SU-DHL-6 (cell line): ENCODE measurements around the gene XPO5.

Experiments
- EZH2phosphoT487 ChIP-seq: fragments of 200-600 bp; sonication (generic), shearing (Covaris generic); conservative IDR thresholded peaks from 2 replicates; pipeline ENCODE4 v1.6.1; 2018; ENCODE audit warnings: mild to moderate bottlenecking, antibody characterized with exemption, low read length, moderate library complexity, mixed read lengths
- TF ChIP-seq, protein P1 (sequence below): fragments of 200-600 bp; sonication (generic); IDR thresholded peaks from one replicate; pipeline ENCODE4 v1.5.1; 2017; ENCODE audit warnings: antibody characterized with exemption, mild to moderate bottlenecking, low read length, moderate library complexity; ENCODE audit not compliant: insufficient read depth, poor library complexity, severe bottlenecking

- no peak for TF ChIP-seq EZH2phosphoT487
- TF ChIP-seq, protein P1, sequence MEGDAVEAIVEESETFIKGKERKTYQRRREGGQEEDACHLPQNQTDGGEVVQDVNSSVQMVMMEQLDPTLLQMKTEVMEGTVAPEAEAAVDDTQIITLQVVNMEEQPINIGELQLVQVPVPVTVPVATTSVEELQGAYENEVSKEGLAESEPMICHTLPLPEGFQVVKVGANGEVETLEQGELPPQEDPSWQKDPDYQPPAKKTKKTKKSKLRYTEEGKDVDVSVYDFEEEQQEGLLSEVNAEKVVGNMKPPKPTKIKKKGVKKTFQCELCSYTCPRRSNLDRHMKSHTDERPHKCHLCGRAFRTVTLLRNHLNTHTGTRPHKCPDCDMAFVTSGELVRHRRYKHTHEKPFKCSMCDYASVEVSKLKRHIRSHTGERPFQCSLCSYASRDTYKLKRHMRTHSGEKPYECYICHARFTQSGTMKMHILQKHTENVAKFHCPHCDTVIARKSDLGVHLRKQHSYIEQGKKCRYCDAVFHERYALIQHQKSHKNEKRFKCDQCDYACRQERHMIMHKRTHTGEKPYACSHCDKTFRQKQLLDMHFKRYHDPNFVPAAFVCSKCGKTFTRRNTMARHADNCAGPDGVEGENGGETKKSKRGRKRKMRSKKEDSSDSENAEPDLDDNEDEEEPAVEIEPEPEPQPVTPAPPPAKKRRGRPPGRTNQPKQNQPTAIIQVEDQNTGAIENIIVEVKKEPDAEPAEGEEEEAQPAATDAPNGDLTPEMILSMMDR: no peak
These were observed 7.1 kb upstream of the XPO5 start for GRCh38 chr6:43582911-43583310.
